ENCODE measurements around the gene PLCB1. TPM values are rescaled to one million over a fixed set of nuclear protein-coding genes. Genes with fewer than 3 reads are reported as not detected.
A peak's percentile ranks its signal among the peaks of the same experiment; 100 is the strongest.

The PLCB1 gene
- polyA plus RNA-seq, 3 donors from 2014 or later, result 11.0 to 20.4 (median 12.6) TPM

- Mint-ChIP-seq H3K27ac (no peak overlapping the region), H3K27me3 (ENCODE audit: low read depth in 3 of 3) (peaks cover 0 to 3% (median 2%) of the 10 kb centered on the region in 3 donors), H3K9me3 (peaks cover 2 to 19% (median 10%) of the 10 kb centered on the region in 6 donors), H3K4me3 (no peak overlapping the region), H3K36me3 (peaks cover 13 to 21% (median 20%) of the 10 kb centered on the region in 3 donors), H3K4me1 (peaks cover 28 to 58% of the 10 kb centered on the region in 2 donors)
- DNase-seq, result no peak
Measured at GRCh38 chr20:8190043-8190880, 58.2 kb downstream of the PLCB1 start.

DNA sequence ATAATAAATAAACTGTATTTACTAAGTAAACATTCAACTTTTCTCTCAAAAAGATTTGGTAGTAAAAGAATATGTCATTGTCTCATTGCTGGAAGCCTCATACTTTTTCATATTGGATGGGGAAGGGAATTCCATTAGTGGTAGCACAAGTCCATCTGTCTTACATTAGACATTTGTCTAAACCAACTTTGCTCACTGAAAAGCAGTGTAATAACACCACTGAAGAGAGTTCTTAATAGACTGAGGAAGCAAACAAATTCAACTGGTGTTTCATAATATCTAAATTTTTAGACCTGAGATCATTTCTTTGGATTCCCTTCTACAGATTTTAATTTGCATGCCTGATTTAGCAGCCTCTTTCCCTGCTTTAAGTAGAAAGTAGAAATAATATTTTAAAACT, 62.7 kb downstream of the PLCB1 start:
- Mint-ChIP-seq H3K4me3 (no peak overlapping the region), H3K9me3 (peaks cover 2 to 19% (median 10%) of the 10 kb centered on the region in 6 donors), H3K27me3 (ENCODE audit: low read depth in 3 of 3) (peaks cover 0 to 5% (median 3%) of the 10 kb centered on the region in 3 donors), H3K36me3 (peaks cover 13 to 24% (median 21%) of the 10 kb centered on the region in 3 donors), H3K27ac (no peak overlapping the region), H3K4me1 (peaks cover 10 to 32% of the 10 kb centered on the region in 2 donors)
- no peak for DNase-seq

GRCh38 chr20:8196096-8196495, 64.0 kb downstream of the PLCB1 start:
- H3K4me3 Mint-ChIP-seq, result no peak overlapping the region

DNA sequence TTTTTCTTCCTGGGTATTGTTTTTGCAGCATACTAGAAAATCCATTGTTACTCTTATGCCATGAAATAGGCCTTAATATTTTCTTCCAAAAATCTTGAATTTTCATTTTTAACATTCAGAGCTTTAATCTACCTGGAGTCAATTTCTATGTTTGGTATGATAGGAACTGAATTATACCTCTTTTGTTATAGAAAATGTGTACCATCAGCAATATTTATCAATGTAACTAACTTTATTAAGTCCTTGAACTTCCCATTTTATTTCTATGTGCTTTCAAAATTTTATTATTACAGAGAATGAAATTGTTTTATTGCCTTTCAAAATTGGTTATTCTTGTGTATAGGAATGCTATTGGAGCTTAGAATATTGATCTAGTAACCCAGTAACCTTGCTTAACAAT, 68.2 kb downstream of the PLCB1 start:
- Mint-ChIP-seq H3K27me3 (ENCODE audit: low read depth in 3 of 3) (peaks cover 0 to 2% (median 0%) of the 10 kb centered on the region in 3 donors), H3K9me3 (peaks cover 0 to 2% (median 0%) of the 10 kb centered on the region in 6 donors), H3K4me1 (peaks cover 20 to 33% of the 10 kb centered on the region in 2 donors), H3K36me3 (peaks cover 0 to 3% (median 0%) of the 10 kb centered on the region in 3 donors), H3K27ac (no peak overlapping the region), H3K4me3 (no peak overlapping the region)
- DNase-seq, result no peak

More at GRCh38 chr20:8196096-8196495, 64.0 kb downstream of the PLCB1 start:
- DNase-seq, result no peak
- Mint-ChIP-seq H3K9me3 (peaks cover 2 to 19% (median 10%) of the 10 kb centered on the region in 6 donors), H3K27ac (no peak overlapping the region), H3K27me3 (ENCODE audit: low read depth in 3 of 3) (peaks cover 0 to 5% (median 3%) of the 10 kb centered on the region in 3 donors), H3K4me1 (peaks cover 10 to 37% of the 10 kb centered on the region in 2 donors), H3K36me3 (peaks cover 13 to 24% (median 21%) of the 10 kb centered on the region in 3 donors)

DNA sequence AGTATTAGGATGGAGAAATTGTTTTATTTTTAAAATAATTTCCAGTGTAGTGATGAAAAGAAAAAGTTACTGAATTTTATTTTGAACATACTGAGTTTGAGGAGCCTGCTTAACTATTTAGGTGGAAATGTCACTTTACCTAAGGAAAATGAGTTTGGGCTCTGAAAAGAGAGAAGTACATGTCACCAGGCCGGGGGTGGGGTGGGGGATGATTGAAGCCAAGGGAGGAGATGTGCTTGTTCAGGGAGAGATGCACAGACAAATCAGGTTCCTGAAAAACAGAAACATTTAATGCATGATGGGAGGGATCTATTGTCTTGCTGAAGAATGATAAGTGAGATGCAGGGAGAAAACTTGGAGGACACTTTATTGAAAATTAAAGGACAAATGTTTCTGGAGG, 71.3 kb downstream of the PLCB1 start:
- Mint-ChIP-seq H3K4me3 (no peak overlapping the region), H3K9me3 (no peaks in the 10 kb centered on the region), H3K27me3 (ENCODE audit: low read depth in 3 of 3) (peaks cover 0 to 1% (median 0%) of the 10 kb centered on the region in 3 donors), H3K4me1 (peaks cover 31 to 48% of the 10 kb centered on the region in 2 donors), H3K27ac (no peak overlapping the region), H3K36me3 (peaks cover 0 to 3% (median 0%) of the 10 kb centered on the region in 3 donors)
- no peak for DNase-seq

DNA sequence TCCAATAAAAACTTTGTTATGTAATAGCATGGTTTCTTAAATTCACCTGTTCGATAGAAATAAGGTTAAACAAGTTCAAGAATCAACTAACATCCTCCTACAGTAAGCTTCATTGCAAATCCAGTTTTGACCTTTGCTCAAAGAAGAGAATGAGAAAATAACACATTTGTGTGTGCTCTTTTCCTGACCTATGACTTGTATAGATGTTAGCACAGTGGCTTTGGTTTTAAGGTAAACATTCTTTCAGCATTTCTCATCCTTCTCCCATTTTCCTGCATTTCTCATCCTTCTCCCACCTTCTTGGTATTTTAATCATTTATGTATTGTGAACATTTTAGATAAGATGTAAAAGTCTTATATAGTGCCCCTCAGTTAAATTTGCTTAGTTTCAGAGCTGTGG, 73.9 kb downstream of the PLCB1 start:
- no peaks in the 10 kb centered on the region for H3K27me3 Mint-ChIP-seq (ENCODE audit: low read depth in 3 of 3)
- no peaks in the 10 kb centered on the region for H3K9me3 Mint-ChIP-seq
- peaks cover 49 to 65% of the 10 kb centered on the region in 2 donors for H3K4me1 Mint-ChIP-seq
- H3K27ac Mint-ChIP-seq, result no peak overlapping the region
- no peak overlapping the region for H3K4me3 Mint-ChIP-seq
- DNase-seq, result no peak
- H3K36me3 Mint-ChIP-seq, result no peaks in the 10 kb centered on the region

- Mint-ChIP-seq H3K4me3 (no peak overlapping the region), H3K27ac (peak overlapping the region in 4 of 6 donors; percentile 4 to 65 (median 32)), H3K4me1 (peaks cover 49 to 68% of the 10 kb centered on the region in 2 donors), H3K36me3 (no peaks in the 10 kb centered on the region), H3K9me3 (no peaks in the 10 kb centered on the region), H3K27me3 (ENCODE audit: low read depth in 3 of 3) (no peaks in the 10 kb centered on the region)
- DNase-seq, result no peak
Measured at GRCh38 chr20:8208226-8208625, 76.2 kb downstream of the PLCB1 start.

DNA sequence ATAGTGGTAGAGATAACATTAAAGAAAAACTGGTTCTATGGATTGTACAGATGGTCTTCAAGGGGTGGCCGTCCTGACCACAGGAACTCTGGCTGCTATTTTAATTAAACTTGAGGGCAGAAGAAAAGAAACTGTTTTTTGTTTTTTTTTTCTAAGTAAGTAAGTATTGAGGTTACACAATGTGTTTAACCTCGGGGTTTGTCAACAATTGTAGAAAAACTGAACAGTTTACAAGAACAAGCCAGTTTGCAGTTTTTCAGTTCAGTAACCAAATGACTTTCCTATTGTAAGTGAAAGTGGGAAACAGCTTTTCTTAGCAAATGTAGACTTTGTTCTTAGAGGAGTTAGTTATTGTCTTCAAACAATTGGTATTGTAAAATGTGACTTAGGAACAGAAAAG, 77.0 kb downstream of the PLCB1 start:
- H3K27me3 Mint-ChIP-seq (ENCODE audit: low read depth in 3 of 3), result peaks cover 0 to 2% (median 0%) of the 10 kb centered on the region in 3 donors
- peak overlapping the region in 3 of 5 donors; percentile 17 to 64 (median 47) for H3K4me3 Mint-ChIP-seq
- H3K9me3 Mint-ChIP-seq, result no peaks in the 10 kb centered on the region
- H3K27ac Mint-ChIP-seq, result peak overlapping the region; percentile 22 to 84 (median 50)
- peaks cover 51 to 68% of the 10 kb centered on the region in 2 donors for H3K4me1 Mint-ChIP-seq
- H3K36me3 Mint-ChIP-seq, result no peaks in the 10 kb centered on the region
- peak in 2 of 3 donors; percentile 3 to 14 for DNase-seq

DNA sequence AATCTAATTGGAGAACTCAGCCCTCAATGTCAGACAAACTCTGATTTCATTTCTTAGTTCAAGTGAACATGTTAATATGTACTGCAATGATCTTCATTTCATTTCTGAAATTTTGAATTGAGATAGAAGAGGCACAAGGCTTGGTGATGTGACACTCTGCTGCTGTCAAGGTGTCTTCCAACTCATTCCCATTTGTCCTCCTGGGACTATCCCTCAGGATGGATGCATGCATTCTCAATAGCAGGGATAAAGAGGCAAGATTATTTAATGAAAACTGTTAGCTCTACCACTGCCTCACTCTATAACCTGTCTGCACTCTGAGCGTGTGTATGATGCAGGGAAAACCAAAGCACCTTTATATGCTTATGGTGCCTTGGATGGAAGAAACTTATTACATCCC, 78.7 kb downstream of the PLCB1 start:
- H3K27me3 Mint-ChIP-seq (ENCODE audit: low read depth in 3 of 3), result peaks cover 0 to 2% (median 0%) of the 10 kb centered on the region in 3 donors
- no peaks in the 10 kb centered on the region for H3K36me3 Mint-ChIP-seq
- peaks cover 65 to 80% of the 10 kb centered on the region in 2 donors for H3K4me1 Mint-ChIP-seq
- no peak for DNase-seq
- H3K4me3 Mint-ChIP-seq, result no peak overlapping the region
- no peaks in the 10 kb centered on the region for H3K9me3 Mint-ChIP-seq
- peak overlapping the region in 1 of 6 donors; percentile 19 for H3K27ac Mint-ChIP-seq

DNA sequence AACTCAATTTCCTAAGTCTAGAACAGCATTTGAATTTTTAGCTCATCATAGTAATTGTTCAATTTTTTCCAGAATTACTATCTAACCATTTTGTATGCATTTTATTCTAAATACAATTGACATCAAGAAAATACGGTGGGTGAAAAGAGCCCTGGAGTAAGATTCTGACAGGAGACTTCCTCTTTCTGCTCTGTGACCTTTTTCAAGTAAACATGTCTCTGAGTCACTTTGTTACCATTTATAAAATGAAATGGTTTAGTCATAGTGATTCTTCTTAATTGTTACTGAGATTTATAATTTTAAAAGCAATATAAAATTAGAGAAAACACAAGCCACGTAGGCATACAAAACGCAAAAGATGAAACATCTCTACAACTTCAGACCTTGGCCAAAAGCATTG, 80.2 kb downstream of the PLCB1 start:
- no peaks in the 10 kb centered on the region for H3K36me3 Mint-ChIP-seq
- peaks cover 68 to 86% of the 10 kb centered on the region in 2 donors for H3K4me1 Mint-ChIP-seq
- H3K4me3 Mint-ChIP-seq, result no peak overlapping the region
- H3K27me3 Mint-ChIP-seq (ENCODE audit: low read depth in 3 of 3), result peaks cover 0 to 2% (median 0%) of the 10 kb centered on the region in 3 donors
- DNase-seq, result no peak
- no peaks in the 10 kb centered on the region for H3K9me3 Mint-ChIP-seq
- no peak overlapping the region for H3K27ac Mint-ChIP-seq

GRCh38 chr20:8213270-8213669, 81.2 kb downstream of the PLCB1 start:
- Mint-ChIP-seq H3K27me3 (ENCODE audit: low read depth in 3 of 3) (peaks cover 0 to 2% (median 0%) of the 10 kb centered on the region in 3 donors), H3K9me3 (no peaks in the 10 kb centered on the region), H3K36me3 (no peaks in the 10 kb centered on the region), H3K27ac (peak overlapping the region; percentile 65 to 91 (median 86)), H3K4me1 (peaks cover 67 to 86% of the 10 kb centered on the region in 2 donors), H3K4me3 (peak overlapping the region; percentile 74 to 88 (median 85))
- DNase-seq, result no peak

DNA sequence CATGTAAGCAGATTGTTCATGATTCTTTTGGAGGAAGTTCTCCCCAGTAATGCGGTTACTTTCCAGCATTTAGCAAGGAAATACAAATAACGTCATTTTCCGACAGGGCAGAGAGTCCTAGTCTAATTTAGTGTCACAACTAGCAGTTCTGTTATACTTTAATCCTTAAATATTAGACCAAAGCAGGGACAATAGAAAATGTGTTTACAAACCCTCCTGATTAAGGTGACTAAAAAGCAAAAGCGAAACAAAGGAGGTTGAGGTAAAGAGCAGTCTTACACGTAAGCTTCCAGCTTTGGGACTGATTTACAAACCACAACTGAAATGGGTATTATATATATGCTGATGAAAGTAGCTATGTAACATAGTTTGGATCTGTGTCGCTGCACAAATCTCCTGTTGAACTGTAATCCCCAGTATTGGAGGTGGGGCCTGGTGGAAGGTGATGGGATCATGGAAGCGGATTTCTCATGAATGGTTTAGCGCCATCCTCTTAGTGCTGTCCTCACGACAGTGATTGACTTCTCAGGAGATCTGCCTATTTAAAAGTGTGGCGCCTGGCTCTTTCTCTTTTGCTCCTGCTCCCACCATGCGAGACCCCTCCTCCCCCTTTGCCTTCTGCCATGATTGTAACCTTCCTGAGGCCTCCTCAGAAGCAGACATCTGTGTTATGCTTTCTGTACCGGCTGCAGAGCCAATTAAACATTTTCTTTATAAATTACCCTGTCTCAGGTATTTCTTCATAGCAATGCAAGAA, 81.9 kb downstream of the PLCB1 start:
- Mint-ChIP-seq H3K27ac (peak overlapping the region; percentile 65 to 91 (median 86)), H3K36me3 (no peaks in the 10 kb centered on the region), H3K9me3 (no peaks in the 10 kb centered on the region), H3K27me3 (ENCODE audit: low read depth in 3 of 3) (peaks cover 0 to 2% (median 0%) of the 10 kb centered on the region in 3 donors), H3K4me1 (peaks cover 60 to 80% of the 10 kb centered on the region in 2 donors), H3K4me3 (peak overlapping the region; percentile 74 to 88 (median 85))
- peak; percentile 31 to 34 (median 34) for DNase-seq

- Mint-ChIP-seq H3K27me3 (ENCODE audit: low read depth in 3 of 3) (peaks cover 0 to 2% (median 0%) of the 10 kb centered on the region in 3 donors), H3K9me3 (no peaks in the 10 kb centered on the region), H3K36me3 (no peaks in the 10 kb centered on the region), H3K4me3 (no peak overlapping the region), H3K4me1 (peaks cover 48 to 68% of the 10 kb centered on the region in 2 donors), H3K27ac (peak overlapping the region in 4 of 6 donors; percentile 9 to 83 (median 54))
- DNase-seq, result no peak
Measured at GRCh38 chr20:8215361-8215781, 83.3 kb downstream of the PLCB1 start.
